GM18511 (cell line): ENCODE results near the gene KCND3.
"Not testable (repeated sequence)": the region's sequence is repeated elsewhere in the genome, so short reads cannot be mapped to it uniquely, and the experiment has no call there.

Experiments used
- ATAC-seq: cut with Tn5 transposase; IDR thresholded peaks from one replicate; pipeline ENCODE4 v1.9.1; 2021; ENCODE audit warnings: mild to moderate bottlenecking, moderate library complexity; ENCODE audit not compliant: unreplicated experiment

KCND3 gene

DNA sequence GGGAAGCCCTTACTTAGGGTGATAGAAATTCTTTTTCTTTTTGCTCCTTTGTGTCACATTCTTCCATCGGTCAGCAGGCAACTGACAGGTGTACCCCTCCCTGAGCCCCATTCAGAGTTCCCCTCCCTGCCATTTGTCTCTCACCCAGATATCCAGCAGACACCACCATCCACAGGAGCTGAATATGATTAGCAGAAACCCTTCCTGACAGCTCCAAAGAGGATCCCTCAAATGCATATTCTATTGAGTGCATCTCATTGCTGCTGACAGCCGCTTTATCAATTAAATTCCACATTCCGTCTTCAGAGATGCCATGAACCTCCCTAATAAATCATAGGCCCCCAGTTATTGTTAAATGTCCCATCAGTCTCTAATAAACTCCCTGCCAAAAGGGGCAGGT lies 239.8 kb downstream of the KCND3 start:
- no peak for ATAC-seq

DNA sequence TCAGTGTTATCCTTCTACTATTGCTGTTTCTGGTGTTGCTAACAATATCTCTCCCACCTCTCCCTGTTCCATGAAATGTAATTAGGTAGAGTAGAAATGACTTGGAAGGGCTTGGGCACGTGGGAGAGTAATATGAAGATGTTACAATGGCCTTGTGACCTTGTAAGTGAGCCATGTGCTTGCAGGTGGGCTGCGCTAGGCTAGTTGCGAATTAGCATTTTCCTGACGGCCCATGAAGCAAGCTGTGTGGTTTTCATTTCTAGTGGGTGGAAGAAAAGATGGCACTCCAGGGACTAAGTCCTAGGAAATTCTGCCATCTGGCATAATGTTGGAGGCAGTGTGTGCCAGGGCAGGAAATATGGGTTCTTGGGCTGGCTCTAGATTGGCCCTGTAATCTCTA lies 241.5 kb downstream of the KCND3 start:
- ATAC-seq, result no peak

DNA sequence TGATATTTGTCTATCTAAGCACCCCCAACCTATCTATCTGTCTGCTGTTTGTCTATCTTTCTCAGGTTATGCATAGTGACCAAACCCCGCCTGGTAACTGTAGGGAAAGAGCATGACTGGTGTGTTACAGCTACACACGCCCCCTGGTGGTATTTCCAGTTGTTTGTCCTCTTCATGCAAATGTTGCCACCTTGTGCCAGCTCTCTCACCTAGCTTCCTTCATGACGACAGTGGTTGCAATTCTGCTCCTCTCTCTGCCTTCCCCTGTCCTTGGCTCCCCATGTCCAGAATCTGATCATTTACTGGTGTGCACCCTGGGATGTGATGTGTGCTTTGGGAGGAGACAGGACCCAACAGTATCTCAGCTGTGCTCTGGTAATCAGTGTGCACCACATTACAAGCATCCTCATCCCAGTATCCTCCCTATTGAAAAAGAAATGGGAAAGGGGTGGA lies 242.2 kb downstream of the KCND3 start:
- no peak for ATAC-seq

DNA sequence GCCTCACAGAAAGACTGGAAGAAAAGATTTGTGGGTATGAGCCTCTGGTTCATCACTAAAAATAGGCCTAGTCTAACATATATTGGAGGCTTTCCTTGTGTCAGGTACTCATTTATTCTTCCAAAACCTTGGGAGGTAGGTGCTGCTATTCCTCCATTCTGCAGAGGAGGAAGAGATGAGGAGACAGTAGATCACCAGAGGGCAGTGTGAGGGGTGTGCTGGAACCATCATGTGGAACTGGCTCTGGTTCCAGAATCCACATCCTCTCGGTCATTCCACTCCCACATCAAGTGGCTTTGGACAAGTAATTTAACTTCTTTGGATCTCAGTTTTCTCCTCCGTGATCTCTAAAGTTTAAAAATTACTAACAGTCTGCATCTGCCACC lies 242.9 kb downstream of the KCND3 start:
- no peak for ATAC-seq

DNA sequence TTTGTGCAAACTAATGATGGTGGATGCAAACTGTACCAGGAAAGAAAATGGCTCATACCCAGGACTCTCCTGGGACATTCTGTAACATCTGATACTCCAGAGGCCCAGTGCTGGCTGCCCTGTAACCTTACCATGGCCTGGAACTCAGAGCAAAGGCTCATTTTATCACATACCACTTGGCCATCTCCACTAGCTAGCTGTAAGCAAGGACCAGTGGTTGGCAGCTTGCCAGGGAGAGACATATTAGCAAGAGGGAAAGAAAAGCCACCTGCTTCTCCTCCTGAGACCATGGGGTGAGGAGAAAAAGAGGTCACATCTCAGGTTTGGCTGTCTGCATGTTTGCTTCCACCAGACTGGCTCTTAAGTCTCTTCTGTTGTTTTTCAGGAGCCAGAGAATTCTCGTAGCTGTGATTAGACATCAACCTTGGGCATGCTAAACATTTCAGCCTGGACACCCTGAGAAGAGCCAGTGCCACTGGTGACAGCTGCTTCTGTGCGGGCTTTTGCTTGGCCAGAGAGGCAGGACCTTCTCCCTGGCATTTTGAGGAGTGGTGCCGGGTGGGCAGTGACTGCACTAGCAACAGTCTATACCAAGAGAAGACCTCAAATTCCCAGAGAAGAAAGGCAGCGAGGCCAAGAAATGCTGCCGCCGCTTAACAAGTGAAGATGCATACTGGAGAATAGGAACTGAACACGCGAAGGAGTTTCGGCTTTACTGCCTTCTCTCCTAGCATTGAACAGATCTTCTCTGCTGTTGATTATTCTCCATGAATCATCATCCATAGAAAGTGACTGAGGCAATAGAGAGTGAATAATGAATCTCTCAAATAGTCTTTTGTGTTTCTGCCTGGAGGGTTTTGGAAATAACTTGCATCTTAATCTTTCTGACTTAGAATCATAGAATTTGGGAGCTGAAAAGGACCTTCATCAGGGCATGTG lies 243.5 kb downstream of the KCND3 start:
- no peak for ATAC-seq

DNA sequence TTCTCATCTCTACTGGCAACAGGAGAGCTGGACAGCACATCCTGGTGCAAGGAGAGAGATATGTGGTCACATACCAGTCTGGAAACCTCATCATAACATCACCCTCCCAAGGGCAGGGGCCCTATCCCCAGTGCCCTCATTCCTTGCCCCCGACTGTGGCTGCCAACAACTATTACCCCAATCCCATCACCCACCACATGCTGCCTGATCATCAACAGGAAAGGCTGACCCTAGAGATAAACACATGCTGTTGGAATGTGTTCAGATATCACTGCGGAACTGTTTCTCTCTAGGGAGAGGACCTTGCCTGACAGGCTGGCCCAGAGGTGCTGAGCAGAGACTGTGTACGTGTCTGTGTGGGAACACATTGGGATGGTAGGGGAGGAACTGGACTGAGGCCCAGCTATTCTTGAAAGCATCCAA lies 245.8 kb downstream of the KCND3 start:
- ATAC-seq, result no peak

DNA sequence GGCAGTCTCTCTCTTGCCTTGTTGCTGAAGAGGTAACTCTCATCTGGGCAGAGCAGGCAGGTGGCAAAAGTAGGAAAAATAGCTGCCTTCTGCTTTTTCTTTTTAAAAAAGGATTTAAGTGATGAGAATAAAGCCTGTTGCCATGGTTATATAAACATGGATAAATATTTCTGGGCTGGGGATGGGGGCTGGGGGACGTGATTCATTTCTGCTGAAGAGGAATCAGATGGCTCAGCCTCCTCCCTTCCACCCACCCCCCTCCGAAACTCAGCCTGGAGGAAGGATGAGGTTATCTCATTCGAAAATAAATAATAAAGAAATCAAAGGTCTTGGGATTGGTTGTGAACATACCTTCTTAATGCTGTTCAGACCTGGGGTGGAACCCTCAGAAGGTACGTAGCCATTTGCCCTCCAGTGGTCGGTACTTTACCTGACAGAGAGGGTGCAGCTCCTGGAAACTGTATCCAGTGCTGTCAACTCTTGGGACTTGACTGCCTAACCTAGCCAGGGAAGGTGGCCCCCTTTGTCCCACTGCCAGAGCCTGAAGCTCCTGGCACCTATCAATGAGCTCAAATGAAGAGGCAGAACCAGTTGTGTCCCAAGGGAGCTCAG lies 246.4 kb downstream of the KCND3 start:
- no peak for ATAC-seq

DNA sequence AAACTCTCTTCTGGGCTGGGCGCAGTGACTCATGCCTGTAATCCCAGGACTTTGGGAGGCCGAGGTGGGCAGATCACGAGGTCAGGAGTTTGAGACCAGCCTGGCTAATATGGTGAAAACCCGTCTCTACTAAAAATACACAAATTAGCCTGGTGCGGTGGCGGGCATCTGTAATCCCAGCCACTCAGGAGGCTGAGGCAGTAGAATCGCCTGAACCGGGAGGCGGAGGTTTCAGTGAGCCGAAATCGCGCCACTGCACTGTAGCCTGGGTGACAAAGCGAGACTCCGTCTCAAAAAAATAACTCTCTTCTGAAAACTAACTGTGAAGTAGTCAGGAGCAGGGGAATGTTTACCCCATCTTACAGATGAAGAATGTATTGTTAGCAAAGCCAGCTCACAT lies 247.2 kb downstream of the KCND3 start:
- not testable (repeated sequence) for ATAC-seq

DNA sequence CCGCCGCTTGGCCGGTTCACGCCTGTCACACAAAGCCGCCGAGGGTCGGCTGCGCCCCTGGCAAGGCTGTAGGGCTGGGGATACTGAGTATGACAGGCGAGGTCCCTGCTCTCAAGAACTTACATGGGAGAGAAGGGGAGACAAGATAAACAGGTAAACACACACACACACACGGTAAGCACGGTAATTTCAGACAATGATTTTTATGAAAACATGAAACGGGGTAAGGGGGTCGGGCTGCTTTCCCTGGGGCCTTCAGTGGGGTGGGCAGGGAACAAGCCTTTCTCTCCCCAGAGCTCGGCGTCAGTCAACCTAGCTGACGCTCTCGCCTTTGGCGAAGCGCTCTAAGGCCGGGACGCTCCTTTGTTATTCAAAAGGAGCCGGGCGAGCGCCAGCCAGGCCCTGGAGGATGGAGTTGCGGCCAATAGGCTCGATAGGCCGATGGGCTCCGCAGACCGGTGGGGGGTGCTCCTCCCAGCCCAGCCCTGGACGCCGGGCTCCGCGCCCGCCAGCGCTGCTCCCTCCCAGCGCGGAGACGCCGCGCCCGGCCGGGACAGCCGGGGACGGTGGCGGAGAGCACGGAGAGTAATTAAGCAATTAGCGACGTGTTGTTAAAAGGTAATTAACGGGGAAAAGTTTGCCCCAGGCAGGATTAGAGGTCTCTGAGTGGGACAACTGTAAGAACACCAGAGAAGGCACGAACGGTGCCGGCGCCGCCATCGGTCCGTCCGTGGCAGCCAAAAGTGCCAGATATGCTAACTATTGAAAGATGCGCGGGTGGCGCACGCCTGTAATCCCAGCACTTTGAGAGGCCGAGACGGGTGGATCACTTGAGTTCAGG lies 249.3 kb downstream of the KCND3 start:
- peak; percentile 18 for ATAC-seq

DNA sequence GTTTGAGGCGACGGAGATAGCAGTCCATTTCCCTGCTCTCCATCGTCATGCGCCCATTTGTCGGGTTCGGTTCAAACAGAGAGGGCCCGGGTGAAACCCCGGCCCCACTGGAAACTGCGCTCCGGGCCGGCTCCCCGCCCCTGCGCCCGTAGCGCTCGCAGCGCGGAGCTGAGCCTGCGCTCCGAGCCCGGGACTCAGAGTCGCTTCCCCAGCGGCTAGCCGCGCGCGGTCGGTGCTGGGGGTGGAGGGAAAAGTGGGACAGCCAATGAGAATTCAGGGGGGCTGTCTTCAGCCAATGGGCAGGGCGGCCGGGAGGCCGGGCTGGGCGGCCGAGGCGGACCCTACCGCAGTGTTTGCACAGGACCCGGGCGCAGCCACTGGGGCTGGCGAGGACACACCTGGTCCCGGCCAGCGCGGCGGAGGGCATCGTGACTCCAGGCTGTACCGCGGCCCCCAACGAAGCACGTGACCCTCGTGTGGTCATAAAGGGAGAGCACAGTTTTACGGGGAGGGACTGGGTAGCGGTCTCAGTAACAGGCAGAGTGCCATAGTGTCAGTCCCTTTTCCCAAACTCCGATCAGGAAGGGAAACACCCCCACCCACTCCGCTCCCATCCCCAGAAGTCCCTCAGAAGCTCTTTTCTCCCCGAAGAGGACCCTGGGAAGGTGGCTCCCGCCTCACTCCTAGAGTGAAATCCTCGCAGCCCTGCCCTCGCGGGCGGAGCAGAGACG lies 250.1 kb downstream of the KCND3 start, which contains the start of gene INKA2:
INKA2 (minus strand) TSS at position 202 of the 731 bp plus-strand sequence; CDS start at position 49, 153 bp downstream.
- ATAC-seq, result peak; percentile 87

DNA sequence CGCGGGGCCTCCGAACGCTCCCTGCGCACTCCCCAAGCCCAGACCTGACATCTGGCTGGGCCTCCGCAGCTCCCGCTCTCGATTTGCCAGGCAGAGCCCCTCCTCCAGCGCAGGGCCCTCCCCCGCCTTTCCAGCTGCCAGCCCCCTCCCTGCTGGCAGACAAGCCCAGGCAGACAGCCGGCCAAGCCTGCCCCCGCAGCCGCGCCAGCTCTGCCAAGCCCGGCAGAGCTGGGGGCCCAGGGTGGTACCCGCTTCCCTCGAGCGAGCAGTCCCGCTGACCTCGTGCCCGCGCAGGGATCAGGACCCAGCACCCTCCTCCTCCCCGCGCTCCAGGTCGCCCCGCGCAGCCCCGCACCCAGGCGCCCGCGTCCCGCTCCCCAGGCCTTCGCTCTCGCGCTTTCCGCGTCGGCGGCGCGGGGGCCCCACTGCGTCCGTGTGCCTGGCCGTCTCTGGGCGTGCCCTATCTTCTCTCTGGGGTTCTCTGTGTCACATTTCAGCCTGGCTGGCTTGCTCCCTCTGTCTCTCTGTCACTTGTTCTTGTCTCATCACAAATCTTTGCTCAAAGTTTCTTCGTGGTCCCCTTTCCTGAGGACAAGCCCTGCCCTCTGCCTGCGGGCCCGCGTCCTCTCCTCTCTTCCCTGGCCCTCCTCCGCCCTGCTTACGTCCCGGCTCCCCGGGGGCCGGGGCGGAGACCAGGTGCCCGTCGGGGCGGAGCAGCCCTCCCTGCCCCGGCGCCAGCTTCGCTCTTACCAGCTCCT lies 250.9 kb downstream of the KCND3 start:
- peak; percentile 55 for ATAC-seq

DNA sequence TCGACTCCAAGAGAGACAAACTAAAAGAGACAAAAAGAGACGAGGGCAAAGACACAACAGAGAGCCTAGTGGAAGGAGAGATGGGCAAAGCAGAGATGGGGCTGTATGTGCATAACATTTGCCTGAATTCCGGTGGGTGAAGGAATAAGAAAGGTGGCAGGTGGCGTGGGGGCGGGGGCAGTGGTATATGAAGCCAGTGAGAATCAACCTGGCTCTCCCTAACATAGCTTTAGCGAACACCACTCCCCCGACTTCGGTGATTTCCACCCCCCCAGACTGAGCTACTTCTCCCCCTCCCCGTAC lies 251.4 kb downstream of the KCND3 start:
- no peak for ATAC-seq

DNA sequence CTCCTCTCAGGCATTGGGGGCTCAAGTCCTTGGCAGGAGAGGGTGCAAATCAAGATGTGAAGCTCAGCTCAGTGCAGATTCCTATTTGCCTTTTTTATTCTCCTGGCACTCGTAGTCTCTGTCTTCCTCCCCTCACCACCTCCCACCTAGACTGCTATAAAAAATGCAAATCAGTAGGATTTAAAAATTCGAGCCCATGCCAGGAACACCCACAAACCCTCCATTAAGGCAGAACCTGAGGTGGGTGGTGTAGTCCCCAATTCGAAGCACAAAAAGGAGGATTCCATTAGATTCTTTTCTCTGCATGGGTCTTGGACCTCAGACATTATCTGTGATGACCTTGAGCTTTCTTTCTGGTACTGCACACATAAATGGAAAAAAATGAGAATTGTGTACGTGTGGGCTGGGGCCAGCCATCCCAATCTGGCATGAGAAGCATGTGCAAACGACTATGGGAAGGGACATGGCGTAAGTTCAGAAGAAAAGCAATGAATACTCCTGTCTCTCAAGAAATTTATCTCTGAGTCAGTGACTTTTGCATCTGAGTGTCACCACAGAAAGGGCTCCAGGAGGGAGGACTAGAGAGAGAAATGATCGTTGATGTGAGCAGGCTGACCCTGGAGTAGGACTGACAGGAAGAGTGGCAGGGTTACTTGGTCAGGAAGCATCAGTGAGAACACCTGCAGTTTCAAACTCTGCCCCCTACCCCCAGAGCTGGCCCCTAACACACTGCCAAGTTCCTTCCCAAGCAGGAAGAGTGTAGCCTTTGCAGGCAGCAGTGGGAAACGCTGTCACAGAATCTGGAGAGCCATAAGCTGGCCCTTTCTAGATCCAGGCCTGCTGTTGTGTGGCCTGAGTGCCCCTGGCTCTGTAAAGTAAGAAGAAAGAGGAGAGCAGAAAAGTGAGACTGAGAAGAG lies 252.0 kb downstream of the KCND3 start:
- no peak for ATAC-seq

DNA sequence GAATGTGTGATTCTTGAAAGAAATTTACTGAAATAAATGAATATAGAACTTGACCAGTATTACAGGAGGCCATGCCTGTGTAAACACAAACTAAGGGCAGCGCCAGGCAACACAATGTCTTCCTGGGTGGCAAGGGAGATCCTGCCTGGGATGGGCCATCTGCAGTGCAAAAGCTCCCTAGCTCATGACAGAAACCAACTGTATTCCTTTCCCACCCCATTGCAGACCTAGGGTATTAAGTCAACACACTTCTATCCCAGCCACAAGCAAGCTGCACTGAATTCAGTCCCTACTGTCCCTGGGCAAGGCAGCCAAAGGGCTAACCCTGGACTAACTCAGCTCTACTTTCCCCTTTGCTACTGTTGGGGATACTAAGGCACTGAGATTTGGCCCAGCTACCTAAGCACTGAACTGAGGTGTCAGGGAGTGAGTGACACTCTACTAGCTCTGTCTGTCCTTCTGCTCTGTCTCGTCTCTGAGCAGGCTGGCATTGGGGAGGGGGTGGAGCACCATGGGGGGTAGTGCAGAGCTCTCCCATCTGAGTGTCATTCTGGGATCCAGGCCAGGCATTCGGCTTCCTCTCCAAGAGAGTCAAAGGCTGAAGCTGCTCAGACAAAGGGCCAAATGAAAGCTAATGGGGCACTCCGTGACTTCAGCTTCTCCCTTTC lies 252.8 kb downstream of the KCND3 start:
- no peak for ATAC-seq

DNA sequence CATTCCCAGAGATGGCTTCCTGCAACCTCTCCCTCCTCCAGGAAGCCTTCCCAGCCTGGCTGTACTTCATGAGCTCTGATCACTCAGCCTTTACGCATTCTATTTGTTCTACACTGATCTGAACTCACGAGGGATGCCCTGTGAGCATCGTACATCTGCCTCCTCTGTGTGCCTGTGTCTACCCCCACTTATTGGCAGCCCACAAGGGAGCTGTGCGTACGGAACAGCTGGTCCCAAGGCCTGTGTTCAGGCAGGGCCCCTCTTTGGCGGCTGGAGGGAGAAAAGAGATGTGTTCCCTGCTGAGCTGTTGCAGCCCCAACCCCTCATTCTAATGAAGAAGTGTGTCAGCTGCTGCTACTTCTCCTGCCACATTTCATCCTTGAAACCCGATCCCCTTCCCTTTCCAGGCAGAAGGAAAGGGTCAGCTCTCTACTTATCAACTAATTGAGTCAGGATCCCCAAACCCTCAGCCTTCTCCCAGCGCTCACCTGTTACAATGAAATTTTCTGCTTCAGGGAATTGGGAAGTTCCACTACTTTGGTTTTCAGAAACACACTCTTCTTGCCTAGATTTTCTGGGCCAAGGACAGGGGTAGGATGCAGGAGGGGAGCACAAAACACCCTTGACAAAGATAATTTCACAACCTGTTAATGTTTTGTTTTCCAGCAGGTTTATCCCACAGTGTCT lies 253.5 kb downstream of the KCND3 start:
- no peak for ATAC-seq

DNA sequence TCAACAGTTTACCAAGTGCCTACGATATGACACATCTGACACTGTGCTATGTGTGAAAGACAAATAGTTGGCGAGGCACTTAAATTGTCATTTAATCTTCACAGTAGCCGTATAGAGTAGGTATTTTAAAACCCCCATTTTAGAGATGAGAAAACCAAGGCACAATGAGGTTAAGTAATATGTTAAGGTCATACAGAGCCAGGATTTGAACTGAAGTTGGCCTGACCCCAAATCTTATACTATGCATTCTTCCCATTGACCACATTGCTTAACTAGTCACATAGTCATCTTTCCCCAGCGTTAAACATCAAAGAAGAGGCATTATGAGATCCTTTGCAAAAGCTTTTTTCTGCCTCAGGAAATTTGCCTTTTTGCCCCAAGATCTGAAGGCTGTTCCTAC lies 254.1 kb downstream of the KCND3 start:
- no peak for ATAC-seq

DNA sequence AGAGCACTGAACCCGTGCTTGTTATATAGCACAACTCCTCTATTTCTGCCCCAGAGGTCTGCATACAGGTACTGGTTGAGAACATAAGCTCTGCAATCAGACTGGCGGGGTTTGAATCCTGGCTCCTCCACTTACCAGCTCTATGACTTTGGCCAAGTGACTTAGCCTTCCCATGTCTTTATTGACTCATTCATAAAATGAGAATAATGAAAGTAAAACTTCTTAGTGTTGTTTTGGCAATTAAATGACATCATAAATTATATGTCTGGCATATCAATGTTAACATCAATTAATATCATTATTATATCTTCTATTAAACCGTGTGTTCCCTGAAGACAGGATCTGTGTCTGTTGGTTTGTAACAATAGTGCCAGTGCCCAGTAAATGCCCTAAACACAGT lies 254.6 kb downstream of the KCND3 start:
- no peak for ATAC-seq

DNA sequence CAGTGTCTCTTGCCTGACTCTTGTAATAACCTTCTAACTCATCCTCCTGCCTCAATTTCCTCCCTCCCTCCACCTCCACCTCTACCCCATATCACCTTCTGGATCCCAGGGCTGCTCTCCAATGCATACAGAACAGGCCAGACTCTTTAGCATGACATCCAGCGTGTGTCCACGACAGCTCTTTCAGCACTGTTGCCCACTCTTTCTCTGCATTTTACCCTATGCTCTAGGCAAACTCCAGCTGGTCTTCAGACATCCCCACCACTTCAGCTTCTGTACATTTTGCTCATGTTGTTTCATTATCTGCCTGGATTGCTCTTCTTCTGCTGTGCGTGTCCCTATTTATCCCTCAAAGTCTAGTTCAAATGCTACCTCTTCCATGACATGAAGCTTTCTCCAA lies 255.0 kb downstream of the KCND3 start:
- no peak for ATAC-seq
